ENCODE measurements around the gene PBX4.

DNA sequence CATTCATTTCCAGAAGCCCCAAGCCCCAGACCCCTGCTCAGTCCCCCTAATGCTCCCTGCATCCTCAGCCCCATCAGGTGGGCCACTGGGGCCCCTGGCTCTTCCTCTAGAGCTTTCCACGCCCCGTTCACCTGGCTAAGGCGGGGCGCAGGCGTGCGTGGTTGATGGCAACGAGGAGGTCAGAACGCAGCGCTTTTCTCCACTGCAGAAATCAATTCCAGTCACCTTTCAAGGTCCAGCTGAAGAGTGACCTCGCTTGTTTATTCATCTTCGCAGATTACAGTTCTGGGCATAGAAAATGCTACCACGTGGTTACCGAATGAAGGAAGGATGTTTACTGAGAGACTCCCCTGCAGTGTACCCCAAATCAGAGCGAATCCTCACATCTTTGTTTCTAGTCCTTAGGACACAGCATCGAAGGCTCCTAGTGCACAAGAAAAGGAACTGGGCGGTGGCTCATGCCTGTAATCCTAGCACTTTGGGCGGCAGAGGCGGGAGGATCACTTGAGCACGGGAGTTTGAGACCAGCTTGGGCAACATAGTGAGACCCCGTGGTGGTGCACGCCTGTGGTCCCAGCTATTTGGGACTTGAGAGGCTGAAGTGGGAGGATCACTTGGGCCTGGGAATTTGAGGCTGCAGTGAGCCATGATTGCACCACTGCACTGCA is 828 bp upstream of the PBX4 start:
- TF ChIP-seq CTCF (IDR thresholded peaks at IDR 0.05) (no peak), ZFX (IDR thresholded peaks at IDR 0.05; ENCODE audit: borderline replicate concordance) (no peak)
